GM13976 (cell line): Measurements from ENCODE around the gene CHST6.
"Not testable (repeated sequence)": the region's sequence is repeated elsewhere in the genome, so short reads cannot be mapped to it uniquely, and the experiment has no call there.

Source experiments
- DNase-seq: peaks from one replicate; pipeline ENCODE4 v3.0.0; 2012; ENCODE audit warnings: low spot score
- in situ Hi-C: fragments of 300-500 bp; cut with MboI; formaldehyde crosslinking; loops from one replicate; pipeline ENCODE4 v1.12.0; 2022; ENCODE audit warnings: low sequenced_read_pairs, mixed read lengths, inconsistent platforms; ENCODE audit not compliant: unreplicated experiment
- TF ChIP-seq, protein P1 (sequence below): IDR thresholded peaks from 2 replicates; pipeline ENCODE4 v1.5.1; 2012; ENCODE audit warnings: borderline replicate concordance, mild to moderate bottlenecking; ENCODE audit not compliant: insufficient read depth; ENCODE audit errors: extremely low read depth, missing control alignments, control extremely low read depth

Gene CHST6

DNA sequence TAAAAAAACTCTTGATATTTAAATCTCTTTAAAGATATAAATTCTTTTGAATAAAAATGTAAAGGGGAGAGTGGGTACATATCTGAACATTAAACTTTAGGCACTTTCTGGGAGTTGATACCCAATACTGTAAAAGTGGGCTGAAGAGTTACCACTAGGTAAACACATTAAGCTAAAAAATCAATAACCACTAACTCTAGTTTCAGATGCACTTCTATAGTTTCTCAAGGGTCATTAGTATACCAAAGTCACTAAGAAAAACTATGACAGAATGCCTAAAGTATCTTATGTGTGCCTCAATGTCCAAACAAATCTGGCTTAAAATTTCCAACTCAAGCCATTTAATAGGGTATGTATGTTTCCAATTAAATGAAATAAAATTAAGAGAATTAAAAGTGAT, 48.8 kb downstream of the CHST6 start:
- TF ChIP-seq, protein P1, sequence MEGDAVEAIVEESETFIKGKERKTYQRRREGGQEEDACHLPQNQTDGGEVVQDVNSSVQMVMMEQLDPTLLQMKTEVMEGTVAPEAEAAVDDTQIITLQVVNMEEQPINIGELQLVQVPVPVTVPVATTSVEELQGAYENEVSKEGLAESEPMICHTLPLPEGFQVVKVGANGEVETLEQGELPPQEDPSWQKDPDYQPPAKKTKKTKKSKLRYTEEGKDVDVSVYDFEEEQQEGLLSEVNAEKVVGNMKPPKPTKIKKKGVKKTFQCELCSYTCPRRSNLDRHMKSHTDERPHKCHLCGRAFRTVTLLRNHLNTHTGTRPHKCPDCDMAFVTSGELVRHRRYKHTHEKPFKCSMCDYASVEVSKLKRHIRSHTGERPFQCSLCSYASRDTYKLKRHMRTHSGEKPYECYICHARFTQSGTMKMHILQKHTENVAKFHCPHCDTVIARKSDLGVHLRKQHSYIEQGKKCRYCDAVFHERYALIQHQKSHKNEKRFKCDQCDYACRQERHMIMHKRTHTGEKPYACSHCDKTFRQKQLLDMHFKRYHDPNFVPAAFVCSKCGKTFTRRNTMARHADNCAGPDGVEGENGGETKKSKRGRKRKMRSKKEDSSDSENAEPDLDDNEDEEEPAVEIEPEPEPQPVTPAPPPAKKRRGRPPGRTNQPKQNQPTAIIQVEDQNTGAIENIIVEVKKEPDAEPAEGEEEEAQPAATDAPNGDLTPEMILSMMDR: no peak
- in situ Hi-C loops: no loop called here
- DNase-seq: no peak

DNA sequence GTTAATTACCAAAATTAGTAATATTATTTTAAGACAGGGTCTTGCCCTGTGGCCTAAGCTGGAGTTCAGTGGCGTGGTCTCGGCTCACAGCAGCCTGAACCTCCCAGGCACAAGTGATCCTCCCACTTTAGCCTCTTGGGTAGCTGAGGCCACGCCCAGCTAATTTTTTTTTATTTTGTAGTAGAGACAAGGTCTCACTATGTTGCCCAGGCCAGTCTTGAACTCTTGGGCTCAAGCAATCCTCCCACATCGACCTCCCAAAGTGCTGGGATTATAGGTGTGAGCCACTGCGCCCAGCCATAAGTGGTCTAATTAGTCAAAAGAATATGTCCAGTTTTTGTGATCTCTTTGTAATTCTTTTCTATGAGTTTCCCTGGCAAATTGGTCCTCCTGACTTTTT, 49.9 kb downstream of the CHST6 start:
- in situ Hi-C loops: no loop called here
- TF ChIP-seq, protein P1: no peak
- no peak for DNase-seq

DNA sequence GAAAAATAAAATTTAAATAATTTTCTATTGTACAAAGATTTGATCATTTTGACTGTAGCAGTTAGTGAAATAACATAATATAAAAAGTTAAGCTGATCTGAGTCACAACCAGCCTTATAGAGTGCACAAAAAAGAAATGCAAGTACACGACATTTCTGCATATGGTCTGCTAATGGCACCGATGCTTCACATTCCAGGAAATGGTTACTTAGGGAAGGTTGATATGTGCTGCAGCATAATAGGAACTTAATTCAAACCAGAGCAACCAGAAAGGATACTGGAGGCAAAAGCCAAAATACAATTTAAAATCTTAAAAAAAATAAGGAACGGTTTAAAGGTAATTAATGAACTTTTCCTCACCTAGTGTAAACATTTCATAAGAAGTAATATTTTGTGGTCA, 51.9 kb downstream of the CHST6 start:
- TF ChIP-seq, protein P1: no peak

DNA sequence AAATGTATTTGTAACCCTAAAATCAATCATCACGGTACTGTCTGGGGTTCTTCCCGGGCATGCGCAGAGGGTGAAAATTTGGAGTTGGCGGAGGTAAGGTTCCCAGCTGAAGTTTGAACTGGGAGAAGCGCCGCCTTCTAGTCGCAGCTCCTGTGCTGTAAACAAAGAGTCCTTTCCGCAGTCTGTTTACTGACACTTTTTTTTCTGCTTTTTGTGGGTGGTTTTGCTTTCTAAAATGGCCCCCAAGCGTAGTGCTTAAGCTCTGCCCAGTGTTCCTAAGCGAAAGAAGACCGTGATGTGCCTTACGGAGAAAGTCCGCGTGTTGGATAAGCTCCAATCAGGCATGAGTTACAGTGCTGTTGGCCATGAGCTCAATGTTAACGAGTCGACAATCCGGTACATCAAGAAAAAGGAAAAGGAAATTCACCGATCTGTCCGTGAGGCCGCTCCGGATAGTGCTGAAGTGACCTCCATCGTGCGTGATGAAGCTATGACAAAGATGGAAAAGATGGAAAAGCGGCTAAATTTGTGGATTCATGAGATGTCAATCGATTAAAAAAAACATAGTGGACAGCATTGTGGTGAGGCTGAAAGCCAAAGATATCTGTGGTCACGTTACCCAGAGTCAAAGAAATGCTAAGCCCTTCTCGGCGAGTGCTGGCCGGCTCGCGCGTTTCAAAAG, 61.4 kb downstream of the CHST6 start:
- in situ Hi-C loops: no loop called here
- DNase-seq: peak; percentile 82
- TF ChIP-seq, protein P1: no peak

More for the DNA sequence above, 51.9 kb downstream of the CHST6 start:
- DNase-seq: no peak
- in situ Hi-C loops: no loop called here

DNA sequence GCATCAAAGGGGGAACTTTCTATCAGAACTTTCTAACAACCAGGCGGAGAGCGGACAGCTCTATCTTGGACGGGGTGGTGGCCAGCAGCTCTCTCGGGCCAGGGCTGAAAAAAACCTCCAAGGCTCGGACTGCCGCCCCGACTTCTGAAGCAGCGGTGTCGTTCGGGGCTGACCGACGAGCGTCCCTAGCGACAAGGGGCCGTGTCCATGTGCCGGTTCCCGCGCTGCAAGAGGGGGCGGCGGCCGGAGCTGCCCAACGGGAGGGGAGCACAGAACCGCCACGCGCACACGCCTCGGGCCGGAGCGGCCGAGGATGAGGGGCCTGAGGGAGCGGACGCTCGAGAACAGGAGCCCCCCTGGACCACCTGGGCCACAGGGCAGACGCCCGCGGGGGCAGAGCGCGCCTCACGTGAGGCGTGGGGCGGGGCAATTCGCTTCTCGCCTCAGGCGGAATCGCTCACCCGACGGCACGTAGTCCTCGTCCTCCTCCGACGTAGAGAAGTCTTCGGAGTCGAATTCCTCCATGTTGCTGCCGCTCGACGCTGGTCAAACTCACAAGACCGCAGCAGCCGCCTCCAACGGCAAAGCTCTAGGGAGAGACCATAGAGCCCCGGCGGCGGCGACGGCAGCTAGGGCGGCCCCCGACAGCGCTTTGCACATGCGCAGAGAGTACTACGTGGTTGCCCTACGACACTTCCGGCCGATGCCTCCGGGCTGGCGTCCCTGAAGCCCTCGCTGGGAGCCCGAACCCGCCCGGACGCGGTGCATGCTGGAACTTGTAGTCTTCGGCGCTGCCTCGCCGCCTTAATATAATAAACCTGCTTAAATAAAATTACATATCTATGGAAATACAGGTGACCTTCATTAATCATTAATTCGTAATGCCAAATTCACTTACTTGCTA, 62.2 kb downstream of the CHST6 start, which contains the start of gene CFDP1:
TSS of gene CFDP1 (minus strand) at position 676 of the 904 bp plus-strand sequence. CDS start at position 525, 151 bp downstream.
- peak; percentile 98 for DNase-seq
- in situ Hi-C loops: no loop called here
- TF ChIP-seq, protein P1: no peak

DNA sequence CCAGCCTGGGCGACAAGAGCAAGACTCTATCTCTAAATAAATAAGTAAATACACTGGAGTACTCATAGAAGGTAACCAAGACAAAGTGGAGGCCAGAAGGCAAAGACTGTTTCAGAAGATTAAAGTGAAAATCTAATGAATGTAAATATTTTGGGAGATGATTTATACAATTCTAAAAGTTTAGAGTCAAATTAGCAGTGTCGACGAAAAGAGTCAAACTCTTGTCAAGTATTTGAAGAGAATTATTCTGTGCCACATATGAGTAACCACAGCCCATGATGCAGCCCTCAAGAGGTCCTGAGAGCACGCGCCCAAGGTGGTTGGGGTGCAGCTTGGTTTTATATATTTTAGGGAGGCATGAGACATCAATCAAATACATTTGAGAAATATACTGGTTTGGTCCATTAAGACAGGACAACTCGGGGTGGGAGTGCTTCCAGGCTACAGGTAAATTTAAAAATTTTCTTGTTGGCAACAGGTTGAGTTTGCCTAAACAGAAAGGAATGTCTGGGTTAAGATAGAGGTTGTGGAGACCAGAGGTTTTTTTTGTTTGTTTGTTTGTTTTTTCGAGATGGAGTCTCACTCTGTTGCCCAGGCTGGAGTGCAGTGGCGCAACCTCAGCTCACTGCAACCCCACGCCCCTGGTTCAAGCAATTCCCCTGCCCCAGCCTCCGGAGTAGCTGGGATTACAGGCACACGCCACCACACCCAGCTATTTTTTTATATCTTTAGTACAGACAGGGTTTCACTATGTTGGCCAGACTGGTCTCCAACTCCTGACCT, 65.4 kb downstream of the CHST6 start:
- in situ Hi-C loops: no loop called here
- TF ChIP-seq, protein P1: no peak
- DNase-seq: no peak

DNA sequence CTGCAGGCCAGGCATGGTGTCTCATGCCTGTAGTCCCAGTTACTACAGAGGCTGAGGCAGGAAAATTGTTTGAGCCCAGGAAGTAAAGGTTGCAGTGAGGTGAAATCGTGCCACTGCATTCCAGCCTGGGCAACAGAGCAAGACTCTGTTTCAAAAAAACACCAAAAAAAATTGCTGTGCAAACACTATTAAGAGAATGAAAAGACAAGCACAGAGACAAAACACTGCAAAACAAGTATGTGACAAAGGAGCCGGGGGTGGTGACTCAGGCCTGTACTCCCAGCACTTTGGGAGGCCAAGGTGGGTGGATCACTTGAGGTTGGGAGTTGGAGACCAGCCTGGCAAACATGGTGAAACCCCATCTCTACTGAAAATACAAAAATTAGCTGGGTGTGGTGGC, 68.7 kb downstream of the CHST6 start:
- DNase-seq, in situ Hi-C loops: not testable (repeated sequence)

DNA sequence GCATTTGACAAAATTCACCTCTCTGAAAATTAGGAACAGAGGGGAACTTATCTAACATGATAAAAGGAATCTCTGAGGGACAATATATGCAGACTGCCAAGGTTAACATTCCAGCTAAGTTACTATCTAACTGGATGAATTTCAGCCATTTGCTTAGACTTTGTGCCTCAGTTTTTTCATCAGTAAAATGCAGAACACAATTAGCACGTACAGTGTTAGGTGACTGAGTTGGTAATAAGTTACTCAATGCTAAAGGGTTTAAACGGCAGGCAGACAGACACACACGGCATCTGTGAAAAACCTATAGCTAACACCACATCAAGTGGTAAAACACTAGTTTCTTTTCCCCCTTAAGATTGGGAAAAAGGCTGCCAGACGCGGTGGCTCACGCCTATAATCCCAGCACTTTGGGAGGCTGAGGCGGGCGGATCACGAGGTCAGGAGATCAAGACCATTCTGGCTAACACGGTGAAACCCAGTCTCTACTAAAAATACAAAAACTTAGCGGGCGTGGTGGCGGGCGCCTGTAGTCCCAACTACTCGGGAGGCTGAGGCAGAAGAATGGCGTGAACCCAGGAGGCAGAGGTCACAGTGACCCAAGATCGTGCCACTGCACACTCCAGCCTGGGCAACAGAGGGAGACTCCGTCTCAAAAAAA, 71.0 kb downstream of the CHST6 start:
- DNase-seq, in situ Hi-C loops: not testable (repeated sequence)
